Fibroblast of peridontal ligament (primary cell): Measurements from ENCODE around the gene TMEM109.

Experiments
- DNase-seq: peaks from one replicate; pipeline ENCODE4 v3.0.0-alpha.2; 2010; ENCODE audit errors: extremely low read depth

TMEM109 gene

GRCh38 chr11:60942219-60942618 lies 28.3 kb downstream of the TMEM109 start:
- DNase-seq = no peak

- peak; percentile 41 for DNase-seq
These were observed 29.1 kb downstream of the TMEM109 start for GRCh38 chr11:60942970-60943565.

GRCh38 chr11:60944490-60945294 lies 30.7 kb downstream of the TMEM109 start:
- DNase-seq = no peak

GRCh38 chr11:60945295-60945667 lies 31.3 kb downstream of the TMEM109 start:
- DNase-seq = no peak

GRCh38 chr11:60946601-60947264 lies 32.8 kb downstream of the TMEM109 start:
- DNase-seq = no peak

GRCh38 chr11:60947700-60948099 lies 33.7 kb downstream of the TMEM109 start:
- DNase-seq = peak; percentile 23

- no peak for DNase-seq
These were observed 34.3 kb downstream of the TMEM109 start for GRCh38 chr11:60948250-60948649.

GRCh38 chr11:60950024-60950423 lies 36.1 kb downstream of the TMEM109 start:
- peak; percentile 19 for DNase-seq

- no peak for DNase-seq
These were observed 37.1 kb downstream of the TMEM109 start for GRCh38 chr11:60950933-60951605.

- DNase-seq = peak; percentile 5
These were observed 37.6 kb downstream of the TMEM109 start for GRCh38 chr11:60951606-60951903.

- DNase-seq = peak; percentile 59
These were observed 38.2 kb downstream of the TMEM109 start, which contains the start of gene SLC15A3 for GRCh38 chr11:60951904-60952741. SLC15A3 (minus strand) TSS chr11:60952176; CDS start chr11:60951551, 625 bp downstream.

- no peak for DNase-seq
These were observed 38.8 kb downstream of the TMEM109 start for GRCh38 chr11:60952742-60953170.

- peak; percentile 10 for DNase-seq
These were observed 39.8 kb downstream of the TMEM109 start for GRCh38 chr11:60953781-60954180.

- DNase-seq = no peak
These were observed 40.5 kb downstream of the TMEM109 start for GRCh38 chr11:60954421-60954820.

GRCh38 chr11:60955571-60955970 lies 41.6 kb downstream of the TMEM109 start:
- no peak for DNase-seq

- peak; percentile 47 for DNase-seq
These were observed 43.2 kb downstream of the TMEM109 start for GRCh38 chr11:60957188-60957587.

- no peak for DNase-seq
These were observed 45.5 kb downstream of the TMEM109 start for GRCh38 chr11:60959431-60959830.

- DNase-seq = no peak
These were observed 46.4 kb downstream of the TMEM109 start for GRCh38 chr11:60960405-60960804.

GRCh38 chr11:60964801-60965200 lies 50.8 kb downstream of the TMEM109 start:
- no peak for DNase-seq

- DNase-seq = no peak
These were observed 52.9 kb downstream of the TMEM109 start for GRCh38 chr11:60966890-60967289.

- no peak for DNase-seq
These were observed 54.3 kb downstream of the TMEM109 start for GRCh38 chr11:60968223-60968622.
